Lower leg skin (tissue), 4 donors: Measurements from ENCODE around the gene PPARGC1A. TPM values are rescaled to one million over a fixed set of nuclear protein-coding genes. Genes with fewer than 3 reads are reported as not detected.

Experiments used
- DNase-seq, 2 donors: peaks; one replicate each; pipeline ENCODE4 v3.0.0-alpha.2; 2019; ENCODE audit warnings: low spot score in 2 of 2
- H3K4me3 ChIP-seq: fragments of 200-600 bp; sonication (generic); 2 replicates; pipeline ENCODE4 v1.5.1; 2017; ENCODE audit warnings: mild to moderate bottlenecking, low read depth; ENCODE audit not compliant: poor library complexity, severe bottlenecking
- POLR2A ChIP-seq, 2 donors: fragments of 450-650 bp; IDR thresholded peaks; one replicate each; pipeline ENCODE4 v1.6.1; 2016 to 2017; ENCODE audit warnings: antibody characterized with exemption in 2 of 2, mild to moderate bottlenecking in 1 of 2, moderate library complexity in 1 of 2
- WGBS, 2 donors: methylation state at CpG; one replicate each; pipeline ENCODE4 v1.1.5; 2018; 5-methylcytosine and 5-hydroxymethylcytosine counted together
- intact Hi-C: fragments of 100-400 bp; cut with DNase I; formaldehyde crosslinking; loops from one replicate; pipeline ENCODE4 v1.15.0; 2023; ENCODE audit warnings: low total_unique reads
- total RNA-seq, 4 donors: library from RNA; depleted of rRNA; stranded (reverse); fragments of >200 nt; gene quantifications; one replicate each; pipeline ENCODE4 v1.1.0, GENCODE V29; 2016
- TF ChIP-seq, protein P1 (sequence below), 3 donors: fragments of 450-650 bp; IDR thresholded peaks; one replicate each; pipeline ENCODE4 v1.5.1; 2016; ENCODE audit warnings: antibody characterized with exemption in 3 of 3, mild to moderate bottlenecking in 3 of 3, moderate library complexity in 2 of 3

The PPARGC1A gene
- total RNA-seq, 4 donors from 2014 or later, result 3.4 to 40.0 (median 14.1) TPM

DNA sequence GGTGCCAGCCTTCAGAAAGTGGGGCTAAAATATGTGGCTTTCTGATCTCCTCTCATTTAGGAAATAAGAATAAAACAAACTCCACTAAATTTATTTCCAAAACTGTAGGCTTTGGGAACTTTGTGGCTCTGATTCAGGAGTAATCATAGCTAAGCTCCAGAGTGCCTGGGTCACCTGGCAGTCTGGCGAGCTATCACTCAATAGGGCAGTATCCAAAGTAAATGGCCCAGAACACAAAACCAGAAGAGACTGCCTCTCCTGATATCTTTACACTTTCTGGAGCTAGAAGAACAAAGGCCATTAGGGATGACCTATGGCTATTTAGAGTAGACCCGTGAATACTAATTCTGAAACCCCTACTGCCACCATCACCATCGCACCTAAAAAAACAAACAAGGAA lies 17.0 kb upstream of the PPARGC1A start:
- intact Hi-C loops, result no loop called here
- H3K4me3 ChIP-seq, result no peak overlapping the region
- TF ChIP-seq, protein P1, sequence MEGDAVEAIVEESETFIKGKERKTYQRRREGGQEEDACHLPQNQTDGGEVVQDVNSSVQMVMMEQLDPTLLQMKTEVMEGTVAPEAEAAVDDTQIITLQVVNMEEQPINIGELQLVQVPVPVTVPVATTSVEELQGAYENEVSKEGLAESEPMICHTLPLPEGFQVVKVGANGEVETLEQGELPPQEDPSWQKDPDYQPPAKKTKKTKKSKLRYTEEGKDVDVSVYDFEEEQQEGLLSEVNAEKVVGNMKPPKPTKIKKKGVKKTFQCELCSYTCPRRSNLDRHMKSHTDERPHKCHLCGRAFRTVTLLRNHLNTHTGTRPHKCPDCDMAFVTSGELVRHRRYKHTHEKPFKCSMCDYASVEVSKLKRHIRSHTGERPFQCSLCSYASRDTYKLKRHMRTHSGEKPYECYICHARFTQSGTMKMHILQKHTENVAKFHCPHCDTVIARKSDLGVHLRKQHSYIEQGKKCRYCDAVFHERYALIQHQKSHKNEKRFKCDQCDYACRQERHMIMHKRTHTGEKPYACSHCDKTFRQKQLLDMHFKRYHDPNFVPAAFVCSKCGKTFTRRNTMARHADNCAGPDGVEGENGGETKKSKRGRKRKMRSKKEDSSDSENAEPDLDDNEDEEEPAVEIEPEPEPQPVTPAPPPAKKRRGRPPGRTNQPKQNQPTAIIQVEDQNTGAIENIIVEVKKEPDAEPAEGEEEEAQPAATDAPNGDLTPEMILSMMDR (IDR thresholded peaks at IDR 0.05), result no peak
- no peak for TF ChIP-seq POLR2A (IDR thresholded peaks at IDR 0.05)
- 89 to 90% methylated on average over 3 of the region's 3 CpGs for WGBS, 2 donors
- no peak for DNase-seq

DNA sequence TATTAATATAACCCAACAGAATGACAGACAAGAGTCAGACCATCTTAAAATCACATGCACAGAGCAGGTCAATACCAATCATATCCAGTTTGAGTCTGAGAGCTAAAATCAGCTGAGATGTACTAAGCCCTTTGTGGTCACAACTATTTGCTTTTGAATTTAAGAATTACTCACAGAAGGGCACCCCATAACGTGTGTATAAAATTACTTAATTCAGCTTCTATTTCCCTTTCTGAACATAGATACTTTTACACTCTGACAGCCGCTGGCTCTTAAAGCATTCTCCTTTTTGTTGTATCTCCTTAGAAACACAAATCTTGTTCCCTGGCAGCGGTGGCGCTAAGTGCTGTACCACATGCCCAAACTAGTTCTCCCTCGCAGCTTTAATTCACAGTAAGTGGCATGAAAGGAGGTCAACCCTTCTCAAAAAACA lies 14.8 kb upstream of the PPARGC1A start:
- 53 to 65% methylated on average over 5 of the region's 5 CpGs for whole genome bisulfite sequencing, 2 donors
- TF ChIP-seq POLR2A (IDR thresholded peaks at IDR 0.05), result no peak
- TF ChIP-seq, protein P1 (IDR thresholded peaks at IDR 0.05), result no peak
- no peak for DNase-seq
- intact Hi-C loops, result no loop called here
- H3K4me3 ChIP-seq, result no peak overlapping the region

DNA sequence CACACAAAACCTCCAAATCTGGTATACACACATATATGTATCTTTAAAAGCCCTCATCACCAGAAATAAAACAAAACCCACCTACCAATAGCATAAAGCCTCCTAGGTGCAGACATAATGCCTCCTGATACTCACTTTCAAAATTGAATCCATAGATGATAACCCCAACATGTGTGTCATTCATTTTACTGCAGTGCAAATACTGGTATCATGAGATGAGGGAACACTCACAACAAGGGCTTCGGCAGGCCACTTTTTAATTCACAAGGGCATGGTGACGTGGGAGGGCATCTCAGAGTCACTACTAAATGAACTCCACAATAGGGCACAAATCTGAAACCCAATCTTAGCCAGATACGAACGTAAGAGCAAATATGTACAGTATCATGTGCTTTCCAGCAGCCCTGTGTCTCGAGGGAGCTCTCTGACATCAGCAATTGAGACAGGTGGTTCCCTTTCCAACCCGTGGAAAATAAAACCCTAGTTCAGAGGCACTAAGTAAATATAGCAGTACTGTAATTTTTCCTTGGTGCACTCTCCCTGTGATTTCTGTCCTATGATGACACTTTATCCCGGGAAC lies 14.1 kb upstream of the PPARGC1A start:
- TF ChIP-seq POLR2A (IDR thresholded peaks at IDR 0.05), result no peak
- TF ChIP-seq, protein P1 (IDR thresholded peaks at IDR 0.05), result no peak
- H3K4me3 ChIP-seq, result no peak overlapping the region
- DNase-seq, result no peak
- intact Hi-C loops, result no loop called here
- WGBS, 2 donors, result 43 to 45% methylated on average over 7 of the region's 7 CpGs

DNA sequence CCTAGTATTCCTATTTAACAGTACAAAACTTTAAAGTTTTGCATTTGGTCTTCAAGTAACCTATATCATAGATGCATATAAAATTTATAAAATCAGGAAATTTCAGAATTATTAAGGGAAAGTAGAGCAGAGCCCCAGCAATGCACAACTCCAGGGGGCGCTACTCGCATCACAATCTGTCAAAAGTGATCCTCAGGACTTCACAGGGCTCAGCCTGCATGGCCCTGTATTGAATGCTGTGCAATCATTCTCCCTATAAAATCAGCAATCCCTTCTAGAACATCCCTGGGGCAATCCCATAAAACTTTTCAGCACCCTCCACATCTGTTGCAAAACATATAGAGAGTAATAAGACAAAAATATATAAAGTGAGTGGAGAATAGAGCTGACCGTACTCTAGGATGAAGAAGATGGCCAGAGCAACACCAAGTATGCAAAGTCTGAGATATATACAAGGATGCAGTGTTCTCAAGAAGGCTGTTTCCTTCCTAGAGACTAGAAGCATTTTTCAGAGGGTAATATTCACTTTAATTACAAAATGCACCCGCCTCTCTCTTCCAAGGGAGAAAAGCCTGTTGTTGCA lies 12.5 kb upstream of the PPARGC1A start:
- TF ChIP-seq, protein P1 (IDR thresholded peaks at IDR 0.05), result no peak
- TF ChIP-seq POLR2A (IDR thresholded peaks at IDR 0.05), result no peak
- DNase-seq, result no peak
- intact Hi-C loops, result no loop called here
- 61 to 67% methylated on average over 4 of the region's 4 CpGs for WGBS, 2 donors
- H3K4me3 ChIP-seq, result no peak overlapping the region

DNA sequence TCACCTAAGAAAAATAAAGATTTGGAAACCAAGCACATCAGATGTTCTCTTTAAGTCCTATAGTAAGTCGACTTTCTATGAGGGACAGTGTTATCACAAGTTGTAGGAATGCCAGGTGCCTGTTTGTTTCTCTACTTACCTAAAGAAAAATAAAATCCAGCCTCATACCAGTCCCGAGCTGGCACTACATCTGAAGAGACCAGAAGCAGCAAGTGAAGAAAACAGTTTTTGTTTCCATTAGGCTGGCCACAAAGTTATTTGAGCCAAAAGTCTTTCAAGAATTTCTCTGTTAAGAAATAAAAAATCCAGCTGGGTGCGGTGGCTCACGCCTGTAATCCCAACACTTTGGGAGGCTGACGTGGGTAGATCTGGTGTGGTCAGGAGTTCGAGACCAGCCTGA lies 10.8 kb upstream of the PPARGC1A start:
- DNase-seq, result no peak
- intact Hi-C loops, result no loop called here
- 79 to 85% methylated on average over 6 of the region's 6 CpGs for WGBS, 2 donors
- no peak overlapping the region for H3K4me3 ChIP-seq
- TF ChIP-seq, protein P1 (IDR thresholded peaks at IDR 0.05), result no peak
- no peak for TF ChIP-seq POLR2A (IDR thresholded peaks at IDR 0.05)

DNA sequence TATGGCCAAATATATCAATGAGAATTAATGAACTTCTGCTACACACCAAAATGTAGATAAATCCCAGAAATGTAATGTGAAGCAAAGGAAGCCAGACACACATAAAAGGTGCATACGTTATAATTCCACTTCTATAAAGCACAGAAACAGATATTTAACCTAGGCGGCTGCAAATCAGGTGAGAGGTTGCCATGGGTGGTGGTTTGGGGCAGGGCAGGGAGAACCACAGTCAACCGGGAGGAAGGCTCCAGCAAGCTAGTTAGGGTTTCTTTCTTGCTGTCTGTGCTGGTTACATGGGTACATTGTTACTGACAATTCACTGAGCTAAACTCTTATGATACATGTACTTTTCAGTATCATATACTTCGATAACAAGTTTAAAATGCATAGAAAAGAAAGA lies 9.7 kb upstream of the PPARGC1A start:
- intact Hi-C loops, result no loop called here
- TF ChIP-seq POLR2A (IDR thresholded peaks at IDR 0.05), result no peak
- TF ChIP-seq, protein P1 (IDR thresholded peaks at IDR 0.05), result no peak

More for the DNA sequence above, 9.7 kb upstream of the PPARGC1A start:
- WGBS, 2 donors, result 80 to 81% methylated on average over 4 of the region's 4 CpGs
- no peak for DNase-seq
- no peak overlapping the region for H3K4me3 ChIP-seq
